GM12878 (cell line): Measurements from ENCODE around the gene CUL9. TPM values are rescaled to one million over a fixed set of nuclear protein-coding genes. Genes with fewer than 3 reads are reported as not detected.

Source experiments
- BMI1 ChIP-seq: fragments of 450-650 bp; IDR thresholded peaks from 2 replicates; pipeline ENCODE4 v1.6.1; 2016; ENCODE audit warnings: mild to moderate bottlenecking, moderate library complexity, borderline replicate concordance
- CHD4 ChIP-seq: fragments of 200-600 bp; sonication (generic); IDR thresholded peaks from 2 replicates; pipeline ENCODE4 v1.6.1; 2016; ENCODE audit warnings: mild to moderate bottlenecking
- EP300 ChIP-seq, 2 experiments: fragments of 150-350 bp in 1 of 2; IDR thresholded peaks; 2 replicates each; pipeline ENCODE4 v1.6.1; 2011 to 2012; ENCODE audit warnings: low read depth in 2 of 2, low read length in 2 of 2, borderline replicate concordance in 1 of 2, improper control_type of control experiment in 1 of 2, inconsistent platforms in 1 of 2; ENCODE audit not compliant: control insufficient read depth in 1 of 2
- FOXK2 ChIP-seq: fragments of 450-650 bp; IDR thresholded peaks from 2 replicates; pipeline ENCODE4 v1.6.1; 2017; ENCODE audit warnings: mild to moderate bottlenecking, moderate library complexity
- FOXM1 ChIP-seq: IDR thresholded peaks from 2 replicates; pipeline ENCODE4 v1.6.1; 2012; ENCODE audit warnings: low read depth, mild to moderate bottlenecking, inconsistent platforms, low read length, moderate library complexity
- HCFC1 ChIP-seq: fragments of 150-350 bp; IDR thresholded peaks from 2 replicates; pipeline ENCODE4 v1.6.1; 2014; ENCODE audit warnings: low read length
- KDM1A ChIP-seq: fragments of 200-600 bp; sonication (generic); IDR thresholded peaks from 2 replicates; pipeline ENCODE4 v1.6.1; 2016; ENCODE audit warnings: borderline replicate concordance
- NBN ChIP-seq: fragments of 450-650 bp; IDR thresholded peaks from 2 replicates; pipeline ENCODE4 v1.6.1; 2016
- NR2C2 ChIP-seq: IDR thresholded peaks from 2 replicates; pipeline ENCODE4 v1.6.1; 2011; ENCODE audit warnings: borderline replicate concordance, low read depth; ENCODE audit not compliant: control insufficient read depth, insufficient read length
- PML ChIP-seq: IDR thresholded peaks from 2 replicates; pipeline ENCODE4 v1.6.1; 2012; ENCODE audit warnings: low read length, inconsistent platforms
- SIN3A ChIP-seq: IDR thresholded peaks from 2 replicates; pipeline ENCODE4 v1.6.1; 2012; ENCODE audit warnings: low read depth, low read length, improper control_type of control experiment
- SREBF1 ChIP-seq: IDR thresholded peaks from 2 replicates; pipeline ENCODE4 v1.6.1; 2012; ENCODE audit warnings: mild to moderate bottlenecking, low read length
- TCF12 ChIP-seq: IDR thresholded peaks from 2 replicates; pipeline ENCODE4 v1.6.1; 2011; ENCODE audit warnings: low read depth, mild to moderate bottlenecking, low read length
- TCF7 ChIP-seq: IDR thresholded peaks from 2 replicates; pipeline ENCODE4 v1.6.1; 2014; ENCODE audit warnings: antibody characterized with exemption, borderline replicate concordance
- ZNF24 ChIP-seq: fragments of 450-650 bp; IDR thresholded peaks from 2 replicates; pipeline ENCODE4 v1.6.1; 2017; ENCODE audit warnings: antibody characterized with exemption, mild to moderate bottlenecking
- polyA plus RNA-seq, 11 experiments: library from polyadenylated mRNA; depleted of rRNA in 4 of 11; unstranded in 6 of 11; stranded (reverse) in 5 of 11; fragments of >200 nt; fragmentation: Nextera tagmentation in 4 of 11; fragmentation: Illumina TruSeq in 1 of 11; extraction: Ambion mirVana in 4 of 11; extraction: Trizol in 1 of 11; gene quantifications; 1 replicate in 1 of 11; 2 replicates in 10 of 11; pipeline versions ENCODE4 v1.2.1 to v1.2.3, GENCODE V29; 2011 to 2016; ENCODE audit warnings: inconsistent platforms in 2 of 11, missing spikeins in 2 of 11, low read depth in 1 of 11
- total RNA-seq, 4 experiments: library from RNA; depleted of rRNA in 3 of 4; stranded (reverse); fragments of >200 nt in 3 of 4; fragmentation: Illumina TruSeq in 1 of 4; extraction: Trizol in 1 of 4; gene quantifications; 2 replicates each; pipeline versions ENCODE4 v1.2.1 to v1.2.3, GENCODE V29; 2013 to 2021
- TF ChIP-seq, protein P1 (sequence below): IDR thresholded peaks from 2 replicates; pipeline ENCODE4 v1.6.1; 2011; ENCODE audit warnings: borderline replicate concordance, low read depth, mild to moderate bottlenecking, moderate library complexity, mixed read lengths, low read length; ENCODE audit not compliant: insufficient read depth; ENCODE audit errors: extremely low read length
- TF ChIP-seq, protein P2 (sequence below): IDR thresholded peaks from 2 replicates; pipeline ENCODE4 v1.6.1; 2011; ENCODE audit warnings: low read depth, mild to moderate bottlenecking, low read length, moderate library complexity, borderline replicate concordance; ENCODE audit errors: extremely low read depth
- TF ChIP-seq, protein P3 (sequence below): fragments of 450-650 bp; IDR thresholded peaks from 2 replicates; pipeline ENCODE4 v1.6.1; 2016; ENCODE audit warnings: mild to moderate bottlenecking
- TF ChIP-seq, protein P4 (sequence below): fragments of 450-650 bp; IDR thresholded peaks from 2 replicates; pipeline ENCODE4 v1.6.1; 2016; ENCODE audit warnings: mild to moderate bottlenecking, moderate library complexity, borderline replicate concordance
- TF ChIP-seq, protein P5 (sequence below): IDR thresholded peaks from 2 replicates; pipeline ENCODE4 v1.6.1; 2012; ENCODE audit warnings: low read depth, low read length, improper control_type of control experiment
- TF ChIP-seq, protein P6 (sequence below): IDR thresholded peaks from 2 replicates; pipeline ENCODE4 v1.6.1; 2011; ENCODE audit warnings: borderline replicate concordance, low read depth, mild to moderate bottlenecking, moderate library complexity, low read length; ENCODE audit not compliant: insufficient read depth, poor library complexity, severe bottlenecking

Gene CUL9
- total and polyA plus RNA-seq, 10 of the 15 experiments (the other 5 are each of a cell fraction or from before 2014, with no cell fraction given): 1.2 to 48.3 (median 17.2) TPM

DNA sequence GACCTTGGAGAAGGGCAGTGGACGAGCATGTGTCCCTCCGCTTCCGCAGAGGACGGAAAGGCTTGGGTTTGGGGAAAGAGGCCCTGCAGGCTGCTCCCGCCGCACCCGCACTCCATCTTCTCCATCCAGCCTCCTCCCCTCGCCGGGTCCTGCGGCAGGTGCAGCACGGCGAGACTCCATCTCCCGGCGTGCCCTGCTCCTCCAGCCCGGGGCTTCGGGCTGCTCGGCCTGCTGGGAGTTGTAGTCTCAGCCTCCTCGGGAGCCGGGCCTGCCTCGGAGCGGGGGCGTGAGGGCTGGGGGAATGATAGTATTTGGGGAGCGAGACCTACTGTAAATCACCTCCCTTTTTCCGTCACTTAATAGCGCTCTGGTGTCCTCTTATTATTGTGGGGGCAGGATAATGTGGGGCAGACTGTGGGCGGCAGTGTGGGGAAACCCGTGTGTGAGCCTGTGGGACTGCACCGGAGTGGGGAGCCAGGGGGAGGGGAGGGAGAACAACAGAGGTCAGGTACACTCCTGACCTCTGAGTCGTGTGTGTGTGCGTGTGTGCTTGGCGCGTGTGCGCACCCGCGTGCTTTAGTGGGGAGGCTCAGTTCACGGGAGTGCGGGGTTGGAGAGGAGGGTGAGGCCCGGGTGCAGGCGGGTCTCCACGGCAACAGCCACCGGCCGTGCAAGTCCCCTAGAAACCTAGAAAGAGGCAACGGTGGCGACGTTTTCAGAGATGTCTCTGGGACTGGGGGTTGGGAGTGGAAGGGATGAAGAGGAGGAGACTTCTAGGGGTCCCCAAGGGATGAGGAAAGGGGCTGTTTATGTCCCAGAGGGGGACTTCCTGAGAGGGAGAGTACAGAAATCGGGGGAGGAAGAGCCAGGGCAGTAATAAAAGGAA lies 65.4 kb downstream of the CUL9 start (continued):
- TF ChIP-seq ZNF24: no peak
- TF ChIP-seq NR2C2: no peak
- TF ChIP-seq KDM1A: no peak
- TF ChIP-seq, protein P1, sequence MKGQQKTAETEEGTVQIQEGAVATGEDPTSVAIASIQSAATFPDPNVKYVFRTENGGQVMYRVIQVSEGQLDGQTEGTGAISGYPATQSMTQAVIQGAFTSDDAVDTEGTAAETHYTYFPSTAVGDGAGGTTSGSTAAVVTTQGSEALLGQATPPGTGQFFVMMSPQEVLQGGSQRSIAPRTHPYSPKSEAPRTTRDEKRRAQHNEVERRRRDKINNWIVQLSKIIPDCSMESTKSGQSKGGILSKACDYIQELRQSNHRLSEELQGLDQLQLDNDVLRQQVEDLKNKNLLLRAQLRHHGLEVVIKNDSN: no peak
- TF ChIP-seq, protein P2, sequence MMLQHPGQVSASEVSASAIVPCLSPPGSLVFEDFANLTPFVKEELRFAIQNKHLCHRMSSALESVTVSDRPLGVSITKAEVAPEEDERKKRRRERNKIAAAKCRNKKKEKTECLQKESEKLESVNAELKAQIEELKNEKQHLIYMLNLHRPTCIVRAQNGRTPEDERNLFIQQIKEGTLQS: no peak
- peak; percentile 55; the same call in 1 of the 2 replicates for TF ChIP-seq TCF12
- no peak for TF ChIP-seq FOXK2
- TF ChIP-seq NBN: peak; percentile 83
- TF ChIP-seq FOXM1: no peak
- TF ChIP-seq, protein P3, sequence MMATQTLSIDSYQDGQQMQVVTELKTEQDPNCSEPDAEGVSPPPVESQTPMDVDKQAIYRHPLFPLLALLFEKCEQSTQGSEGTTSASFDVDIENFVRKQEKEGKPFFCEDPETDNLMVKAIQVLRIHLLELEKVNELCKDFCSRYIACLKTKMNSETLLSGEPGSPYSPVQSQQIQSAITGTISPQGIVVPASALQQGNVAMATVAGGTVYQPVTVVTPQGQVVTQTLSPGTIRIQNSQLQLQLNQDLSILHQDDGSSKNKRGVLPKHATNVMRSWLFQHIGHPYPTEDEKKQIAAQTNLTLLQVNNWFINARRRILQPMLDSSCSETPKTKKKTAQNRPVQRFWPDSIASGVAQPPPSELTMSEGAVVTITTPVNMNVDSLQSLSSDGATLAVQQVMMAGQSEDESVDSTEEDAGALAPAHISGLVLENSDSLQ: no peak
- no peak for TF ChIP-seq PML
- TF ChIP-seq, protein P4, sequence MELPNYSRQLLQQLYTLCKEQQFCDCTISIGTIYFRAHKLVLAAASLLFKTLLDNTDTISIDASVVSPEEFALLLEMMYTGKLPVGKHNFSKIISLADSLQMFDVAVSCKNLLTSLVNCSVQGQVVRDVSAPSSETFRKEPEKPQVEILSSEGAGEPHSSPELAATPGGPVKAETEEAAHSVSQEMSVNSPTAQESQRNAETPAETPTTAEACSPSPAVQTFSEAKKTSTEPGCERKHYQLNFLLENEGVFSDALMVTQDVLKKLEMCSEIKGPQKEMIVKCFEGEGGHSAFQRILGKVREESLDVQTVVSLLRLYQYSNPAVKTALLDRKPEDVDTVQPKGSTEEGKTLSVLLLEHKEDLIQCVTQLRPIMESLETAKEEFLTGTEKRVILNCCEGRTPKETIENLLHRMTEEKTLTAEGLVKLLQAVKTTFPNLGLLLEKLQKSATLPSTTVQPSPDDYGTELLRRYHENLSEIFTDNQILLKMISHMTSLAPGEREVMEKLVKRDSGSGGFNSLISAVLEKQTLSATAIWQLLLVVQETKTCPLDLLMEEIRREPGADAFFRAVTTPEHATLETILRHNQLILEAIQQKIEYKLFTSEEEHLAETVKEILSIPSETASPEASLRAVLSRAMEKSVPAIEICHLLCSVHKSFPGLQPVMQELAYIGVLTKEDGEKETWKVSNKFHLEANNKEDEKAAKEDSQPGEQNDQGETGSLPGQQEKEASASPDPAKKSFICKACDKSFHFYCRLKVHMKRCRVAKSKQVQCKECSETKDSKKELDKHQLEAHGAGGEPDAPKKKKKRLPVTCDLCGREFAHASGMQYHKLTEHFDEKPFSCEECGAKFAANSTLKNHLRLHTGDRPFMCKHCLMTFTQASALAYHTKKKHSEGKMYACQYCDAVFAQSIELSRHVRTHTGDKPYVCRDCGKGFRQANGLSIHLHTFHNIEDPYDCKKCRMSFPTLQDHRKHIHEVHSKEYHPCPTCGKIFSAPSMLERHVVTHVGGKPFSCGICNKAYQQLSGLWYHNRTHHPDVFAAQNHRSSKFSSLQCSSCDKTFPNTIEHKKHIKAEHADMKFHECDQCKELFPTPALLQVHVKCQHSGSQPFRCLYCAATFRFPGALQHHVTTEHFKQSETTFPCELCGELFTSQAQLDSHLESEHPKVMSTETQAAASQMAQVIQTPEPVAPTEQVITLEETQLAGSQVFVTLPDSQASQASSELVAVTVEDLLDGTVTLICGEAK: peak; percentile 65; the same call in 1 of the 2 replicates
- TF ChIP-seq HCFC1: peak; percentile 98
- no peak for TF ChIP-seq TCF7
- peak; percentile 80 for TF ChIP-seq BMI1
- no peak for TF ChIP-seq SIN3A
- TF ChIP-seq, protein P5, sequence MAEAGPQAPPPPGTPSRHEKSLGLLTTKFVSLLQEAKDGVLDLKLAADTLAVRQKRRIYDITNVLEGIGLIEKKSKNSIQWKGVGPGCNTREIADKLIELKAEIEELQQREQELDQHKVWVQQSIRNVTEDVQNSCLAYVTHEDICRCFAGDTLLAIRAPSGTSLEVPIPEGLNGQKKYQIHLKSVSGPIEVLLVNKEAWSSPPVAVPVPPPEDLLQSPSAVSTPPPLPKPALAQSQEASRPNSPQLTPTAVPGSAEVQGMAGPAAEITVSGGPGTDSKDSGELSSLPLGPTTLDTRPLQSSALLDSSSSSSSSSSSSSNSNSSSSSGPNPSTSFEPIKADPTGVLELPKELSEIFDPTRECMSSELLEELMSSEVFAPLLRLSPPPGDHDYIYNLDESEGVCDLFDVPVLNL: no peak
- TF ChIP-seq, protein P6, sequence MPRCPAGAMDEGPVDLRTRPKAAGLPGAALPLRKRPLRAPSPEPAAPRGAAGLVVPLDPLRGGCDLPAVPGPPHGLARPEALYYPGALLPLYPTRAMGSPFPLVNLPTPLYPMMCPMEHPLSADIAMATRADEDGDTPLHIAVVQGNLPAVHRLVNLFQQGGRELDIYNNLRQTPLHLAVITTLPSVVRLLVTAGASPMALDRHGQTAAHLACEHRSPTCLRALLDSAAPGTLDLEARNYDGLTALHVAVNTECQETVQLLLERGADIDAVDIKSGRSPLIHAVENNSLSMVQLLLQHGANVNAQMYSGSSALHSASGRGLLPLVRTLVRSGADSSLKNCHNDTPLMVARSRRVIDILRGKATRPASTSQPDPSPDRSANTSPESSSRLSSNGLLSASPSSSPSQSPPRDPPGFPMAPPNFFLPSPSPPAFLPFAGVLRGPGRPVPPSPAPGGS: no peak
- TF ChIP-seq CHD4: no peak
- TF ChIP-seq SREBF1: peak; percentile 81
- TF ChIP-seq EP300 (IDR thresholded peaks at IDR 0.05; ENCODE audit: borderline replicate concordance in 1 of 2, control insufficient read depth in 1 of 2, low read depth in 2 of 2, low read length in 2 of 2): no peak
